ENCODE data around the gene PDZD7. TPM values are rescaled to one million over a fixed set of nuclear protein-coding genes. Genes with fewer than 3 reads are reported as not detected.
A peak's percentile ranks its signal among the peaks of the same experiment; 100 is the strongest.

PDZD7 gene
- total RNA-seq, 1 donor from 2014 or later = 0.26 TPM

GRCh38 chr10:101003639-101004206 lies 27.2 kb downstream of the PDZD7 start:
- FAIRE-seq = no peak
- DNase-seq (ENCODE audit: low read depth) = no peak
- no peak for TF ChIP-seq CTCF (IDR thresholded peaks at IDR 0.05; ENCODE audit: insufficient read depth, low read length, severe bottlenecking)

DNA sequence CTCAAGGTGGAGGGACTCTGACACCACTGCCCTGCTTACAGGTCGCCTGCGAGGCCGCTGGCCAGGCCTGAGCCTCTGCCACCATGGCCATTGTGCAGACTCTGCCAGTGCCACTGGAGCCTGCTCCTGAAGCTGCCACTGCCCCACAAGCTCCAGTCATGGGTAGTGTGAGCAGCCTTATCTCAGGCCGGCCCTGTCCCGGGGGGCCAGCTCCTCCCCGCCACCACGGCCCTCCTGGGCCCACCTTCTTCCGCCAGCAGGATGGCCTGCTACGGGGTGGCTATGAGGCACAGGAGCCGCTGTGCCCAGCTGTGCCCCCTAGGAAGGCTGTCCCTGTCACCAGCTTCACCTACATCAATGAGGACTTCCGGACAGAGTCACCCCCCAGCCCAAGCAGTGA lies 28.5 kb downstream of the PDZD7 start:
- Histone ChIP-seq H3K27me3 (ENCODE audit: control insufficient read depth, insufficient read depth, low read length) (no peaks in the 10 kb centered on the region), H3K36me3 (ENCODE audit: control insufficient read depth, insufficient read depth, low read length) (peaks cover 21% of the 10 kb centered on the region), H3K4me3 (ENCODE audit: low read depth, low read length) (no peak overlapping the region)
- FAIRE-seq (no peak), DNase-seq (ENCODE audit: low read depth) (no peak)
- TF ChIP-seq CTCF (IDR thresholded peaks at IDR 0.05; ENCODE audit: insufficient read depth, low read length, severe bottlenecking) = no peak

More at GRCh38 chr10:101003639-101004206, 27.2 kb downstream of the PDZD7 start:
- H3K4me3 ChIP-seq (ENCODE audit: low read depth, low read length) = no peak overlapping the region
- no peaks in the 10 kb centered on the region for H3K27me3 ChIP-seq (ENCODE audit: control insufficient read depth, insufficient read depth, low read length)
- H3K36me3 ChIP-seq (ENCODE audit: control insufficient read depth, insufficient read depth, low read length) = peaks cover 21% of the 10 kb centered on the region

DNA sequence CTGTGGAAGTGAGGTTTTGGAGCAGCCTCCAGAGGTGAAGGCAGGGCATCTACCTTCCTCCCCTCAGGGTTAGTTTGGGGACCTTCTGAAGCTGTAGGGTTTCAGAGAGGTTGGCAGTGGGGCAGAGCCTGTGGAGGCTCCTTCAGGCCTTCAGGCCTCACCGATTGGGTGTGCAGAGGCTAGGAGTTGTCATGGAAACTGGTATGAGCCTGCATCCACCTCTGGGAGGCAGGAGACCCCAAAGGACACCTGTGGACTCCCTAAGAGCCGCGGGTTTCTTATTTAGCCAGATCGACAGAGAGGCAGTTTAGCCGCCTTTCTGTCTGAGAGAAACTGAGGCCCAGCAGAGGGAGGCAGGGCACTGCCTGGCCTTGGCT lies 29.3 kb downstream of the PDZD7 start:
- TF ChIP-seq CTCF (IDR thresholded peaks at IDR 0.05; ENCODE audit: insufficient read depth, low read length, severe bottlenecking) = no peak
- Histone ChIP-seq H3K27me3 (ENCODE audit: control insufficient read depth, insufficient read depth, low read length) (no peaks in the 10 kb centered on the region), H3K4me3 (ENCODE audit: low read depth, low read length) (no peak overlapping the region), H3K36me3 (ENCODE audit: control insufficient read depth, insufficient read depth, low read length) (peaks cover 21% of the 10 kb centered on the region)
- FAIRE-seq (no peak), DNase-seq (ENCODE audit: low read depth) (no peak)

DNA sequence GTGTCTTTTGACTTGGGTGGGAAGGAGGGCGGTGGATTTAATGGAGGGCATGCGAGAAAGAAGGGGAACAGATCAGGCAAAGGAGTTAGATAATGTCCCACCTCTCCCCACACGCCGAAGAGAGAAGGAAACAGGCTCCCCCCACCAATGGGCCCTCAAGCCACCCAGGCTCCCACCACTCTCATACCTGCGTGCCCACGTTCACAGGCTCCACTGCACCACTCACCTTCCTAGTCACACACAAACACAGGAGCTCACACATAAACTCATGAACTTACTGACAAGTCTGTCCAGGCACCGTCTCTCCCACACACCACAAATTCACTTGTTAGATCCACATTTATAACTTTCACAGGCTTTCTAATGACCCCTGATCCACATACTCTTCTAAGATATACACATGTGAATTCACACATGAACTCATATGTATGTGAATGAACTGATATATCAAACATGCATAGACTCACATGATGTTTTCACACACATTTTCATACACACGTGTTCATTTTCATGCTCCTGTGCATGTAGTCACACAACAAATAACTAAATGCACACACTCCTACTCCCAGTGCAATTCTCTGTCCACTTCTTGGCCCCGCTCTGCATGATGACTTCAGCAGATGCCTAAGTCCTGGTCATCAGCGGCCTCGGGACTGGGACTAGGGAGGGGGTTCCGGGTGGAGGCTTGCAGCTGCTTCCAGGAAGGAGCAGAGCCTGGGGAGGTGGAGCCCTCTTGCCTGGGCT lies 29.8 kb downstream of the PDZD7 start:
- H3K36me3 ChIP-seq (ENCODE audit: control insufficient read depth, insufficient read depth, low read length) = peaks cover 21% of the 10 kb centered on the region
- peak overlapping the region; percentile 97 for H3K4me3 ChIP-seq (ENCODE audit: low read depth, low read length)
- FAIRE-seq = peak; percentile 23
- no peaks in the 10 kb centered on the region for H3K27me3 ChIP-seq (ENCODE audit: control insufficient read depth, insufficient read depth, low read length)
- peak; percentile 63 for DNase-seq (ENCODE audit: low read depth)
- TF ChIP-seq CTCF (IDR thresholded peaks at IDR 0.05; ENCODE audit: insufficient read depth, low read length, severe bottlenecking) = no peak

- no peak for TF ChIP-seq CTCF (IDR thresholded peaks at IDR 0.05; ENCODE audit: insufficient read depth, low read length, severe bottlenecking)
- peaks cover 16% of the 10 kb centered on the region for H3K36me3 ChIP-seq (ENCODE audit: control insufficient read depth, insufficient read depth, low read length)
- no peaks in the 10 kb centered on the region for H3K27me3 ChIP-seq (ENCODE audit: control insufficient read depth, insufficient read depth, low read length)
- FAIRE-seq (no peak), DNase-seq (ENCODE audit: low read depth) (no peak)
- H3K4me3 ChIP-seq (ENCODE audit: low read depth, low read length) = peak overlapping the region; percentile 97
Measured at GRCh38 chr10:101000127-101000914, 30.6 kb downstream of the PDZD7 start.
